HEK293 (cell line): ENCODE measurements around the gene AARS2.

Experiments
- CTCF ChIA-PET: fragments of 350-600 bp; formaldehyde crosslinking; extraction: SDS; loops from one replicate; lab custom pipeline; 2021; ENCODE audit warnings: antibody characterized with exemption; lab: Yijun Ruan, JAX
- POLR2A ChIA-PET: fragments of 300-600 bp; formaldehyde crosslinking; extraction: SDS; loops from one replicate; lab custom pipeline; 2020; ENCODE audit warnings: antibody characterized with exemption, inconsistent platforms; lab: Yijun Ruan, JAX
- H3K27ac ChIP-seq: fragments of 200-500 bp; sonication (Bioruptor generic); 2 replicates; pipeline ENCODE4 v1.5.1; 2014; ENCODE audit warnings: low read depth, low read length, control low read depth, inconsistent platforms; ENCODE audit errors: extremely low read depth
- H3K36me3 ChIP-seq, 2 experiments: fragments of 200-500 bp in 1 of 2; sonication (Bioruptor generic) in 1 of 2; 1 replicate in 1 of 2; 2 replicates in 1 of 2; pipeline ENCODE4 v1.5.1; 2014 to 2017; ENCODE audit warnings: inconsistent platforms in 2 of 2, low read length in 2 of 2; ENCODE audit not compliant: control insufficient read depth in 2 of 2, insufficient read depth in 1 of 2
- H3K4me1 ChIP-seq: fragments of 200-500 bp; sonication (Bioruptor generic); 2 replicates; pipeline ENCODE4 v1.5.1; 2014; ENCODE audit warnings: mild to moderate bottlenecking, low read length, inconsistent platforms; ENCODE audit not compliant: control insufficient read depth, insufficient read depth
- H3K4me3 ChIP-seq: 2 replicates; pipeline ENCODE4 v1.5.1; 2011; ENCODE audit warnings: low read depth, mild to moderate bottlenecking, control low read depth, low read length, moderate library complexity
- H3K9me3 ChIP-seq: fragments of 200-500 bp; sonication (Bioruptor generic); 2 replicates; pipeline ENCODE4 v1.5.1; 2014; ENCODE audit warnings: low read depth, low read length, inconsistent platforms; ENCODE audit not compliant: control insufficient read depth, insufficient read depth
- CTCF ChIP-seq: fragments of 450-650 bp; formaldehyde crosslinking; IDR thresholded peaks from 2 replicates; pipeline ENCODE4 v1.5.1; 2016; ENCODE audit warnings: missing biosample characterization, missing genetic modification characterization
- GLI2 ChIP-seq: fragments of 450-650 bp; formaldehyde crosslinking; IDR thresholded peaks from 2 replicates; pipeline ENCODE4; 2017; ENCODE audit warnings: missing biosample characterization, missing genetic modification characterization, low read depth, borderline replicate concordance
- KLF7 ChIP-seq: fragments of 450-650 bp; formaldehyde crosslinking; IDR thresholded peaks from 2 replicates; pipeline ENCODE4 v1.5.1; 2016; ENCODE audit warnings: missing biosample characterization, missing genetic modification characterization, borderline replicate concordance
- ZBTB48 ChIP-seq: fragments of 450-650 bp; formaldehyde crosslinking; IDR thresholded peaks from 2 replicates; pipeline ENCODE4 v1.5.1; 2016; ENCODE audit warnings: missing biosample characterization, missing genetic modification characterization
- ZEB2 ChIP-seq: fragments of 450-650 bp; formaldehyde crosslinking; IDR thresholded peaks from 2 replicates; pipeline ENCODE4 v1.5.1; 2016; ENCODE audit warnings: missing biosample characterization, missing genetic modification characterization
- ZFHX2 ChIP-seq: fragments of 450-650 bp; formaldehyde crosslinking; conservative IDR thresholded peaks from 2 replicates; pipeline ENCODE4 v1.5.1; 2016; ENCODE audit warnings: missing biosample characterization, missing genetic modification characterization
- ZNF121 ChIP-seq: fragments of 450-650 bp; formaldehyde crosslinking; IDR thresholded peaks from 2 replicates; pipeline ENCODE4 v1.5.1; 2016; ENCODE audit warnings: missing biosample characterization, missing genetic modification characterization
- ZNF18 ChIP-seq: fragments of 450-650 bp; formaldehyde crosslinking; IDR thresholded peaks from 2 replicates; pipeline ENCODE4 v1.5.1; 2016; ENCODE audit warnings: missing biosample characterization, missing genetic modification characterization
- ZNF19 ChIP-seq: fragments of 450-650 bp; formaldehyde crosslinking; IDR thresholded peaks from 2 replicates; pipeline ENCODE4; 2016; ENCODE audit warnings: missing biosample characterization, missing genetic modification characterization, low read depth
- ZNF274 ChIP-seq, 2 experiments: fragments of 200-500 bp in 1 of 2; fragments of 450-650 bp in 1 of 2; sonication (Bioruptor generic) in 1 of 2; formaldehyde crosslinking in 1 of 2; IDR thresholded peaks; 2 replicates each; pipeline versions ENCODE4 v1.5.1 to v1.6.1; 2014 to 2016; ENCODE audit warnings: borderline replicate concordance in 1 of 2, inconsistent platforms in 1 of 2, low read length in 1 of 2, missing biosample characterization in 1 of 2, missing genetic modification characterization in 1 of 2
- ZNF324 ChIP-seq: fragments of 450-650 bp; formaldehyde crosslinking; IDR thresholded peaks from 2 replicates; pipeline ENCODE4 v1.5.1; 2016; ENCODE audit warnings: missing biosample characterization, missing genetic modification characterization
- ZNF335 ChIP-seq: fragments of 450-650 bp; formaldehyde crosslinking; conservative IDR thresholded peaks from 2 replicates; pipeline ENCODE4 v1.5.1; 2016; ENCODE audit warnings: missing biosample characterization, missing genetic modification characterization
- ZNF404 ChIP-seq: fragments of 450-650 bp; formaldehyde crosslinking; IDR thresholded peaks from 2 replicates; pipeline ENCODE4 v1.5.1; 2017; ENCODE audit warnings: missing biosample characterization, missing genetic modification characterization
- ZNF488 ChIP-seq: fragments of 450-650 bp; formaldehyde crosslinking; IDR thresholded peaks from 2 replicates; pipeline ENCODE4 v1.5.1; 2016; ENCODE audit warnings: missing biosample characterization, missing genetic modification characterization
- ZNF501 ChIP-seq: fragments of 450-650 bp; formaldehyde crosslinking; IDR thresholded peaks from 2 replicates; pipeline ENCODE4 v1.5.1; 2016; ENCODE audit warnings: missing biosample characterization, missing genetic modification characterization
- ZNF549 ChIP-seq: fragments of 450-650 bp; IDR thresholded peaks from 2 replicates; pipeline ENCODE4 v1.5.1; 2018; ENCODE audit warnings: missing biosample characterization, missing genetic modification characterization, mild to moderate bottlenecking, inconsistent platforms, moderate library complexity
- ZNF585B ChIP-seq: fragments of 450-650 bp; formaldehyde crosslinking; IDR thresholded peaks from 2 replicates; pipeline ENCODE4 v1.5.1; 2016; ENCODE audit warnings: missing biosample characterization, missing genetic modification characterization
- ZNF654 ChIP-seq: fragments of 450-650 bp; formaldehyde crosslinking; IDR thresholded peaks from 2 replicates; pipeline ENCODE4 v1.5.1; 2016; ENCODE audit warnings: low read depth, missing biosample characterization, missing genetic modification characterization
- ZNF658 ChIP-seq: fragments of 450-650 bp; formaldehyde crosslinking; IDR thresholded peaks from 2 replicates; pipeline ENCODE4; 2016; ENCODE audit warnings: missing biosample characterization, missing genetic modification characterization
- ZNF664 ChIP-seq: fragments of 450-650 bp; formaldehyde crosslinking; IDR thresholded peaks from 2 replicates; pipeline ENCODE4 v1.5.1; 2016; ENCODE audit warnings: missing biosample characterization, missing genetic modification characterization
- ZNF837 ChIP-seq: fragments of 450-650 bp; formaldehyde crosslinking; IDR thresholded peaks from 2 replicates; pipeline ENCODE4 v1.5.1; 2016; ENCODE audit warnings: missing biosample characterization, missing genetic modification characterization
- ZSCAN30 ChIP-seq: fragments of 450-650 bp; IDR thresholded peaks from 2 replicates; pipeline ENCODE4 v1.5.1; 2018; ENCODE audit warnings: missing biosample characterization, mild to moderate bottlenecking, missing genetic modification characterization, moderate library complexity
- ZSCAN5A ChIP-seq: fragments of 450-650 bp; formaldehyde crosslinking; IDR thresholded peaks from 2 replicates; pipeline ENCODE4 v1.5.1; 2016; ENCODE audit warnings: missing biosample characterization, missing genetic modification characterization
- TF ChIP-seq, protein P1 (sequence below): fragments of 450-650 bp; formaldehyde crosslinking; IDR thresholded peaks from 2 replicates; pipeline ENCODE4 v1.5.1; 2016; ENCODE audit warnings: missing biosample characterization, missing genetic modification characterization

AARS2 gene

DNA sequence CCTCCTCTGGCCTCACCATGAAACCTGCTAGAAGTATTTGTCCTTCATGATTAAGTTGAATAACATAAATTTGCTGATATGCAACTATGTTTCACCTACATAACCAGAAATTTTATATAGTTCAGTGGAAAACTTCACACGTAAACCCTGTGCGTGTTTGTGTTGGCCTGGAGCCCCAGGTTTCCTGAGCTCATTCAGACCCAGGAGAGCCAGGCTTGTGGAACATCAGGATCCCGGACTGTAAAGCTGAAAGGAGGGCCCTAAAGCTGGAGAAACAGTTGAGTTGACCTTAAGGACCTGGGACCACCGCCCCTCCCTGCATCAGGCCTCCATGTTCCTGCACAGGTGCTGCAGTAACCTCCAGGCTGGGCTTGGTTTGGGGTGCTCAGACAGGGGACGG, 26.2 kb upstream of the AARS2 start:
- Histone ChIP-seq H3K4me1 (no peaks in the 10 kb centered on the region; the same call in 1 of the 2 replicates), H3K4me3 (no peak overlapping the region), H3K27ac (no peak overlapping the region), H3K9me3 (no peaks in the 10 kb centered on the region), H3K36me3 (no peaks in the 10 kb centered on the region)
- ChIA-PET POLR2A (no interaction called here), CTCF (interaction anchor here (0.6 to 10.4 kb wide), 32 partner anchors 8 to 1728 kb away, joined by 3 to 208 read pairs (median 5); partner anchors contain the start of genes AARS2, NFKBIE, SLC35B2 and TMEM151B)
- no peak for TF ChIP-seq KLF7 (tag by site-specific recombination)
- no peak for TF ChIP-seq ZNF501 (tag by site-specific recombination)
- TF ChIP-seq ZBTB48 (tag by site-specific recombination): no peak
- TF ChIP-seq ZNF18 (tag by site-specific recombination): no peak
- no peak for TF ChIP-seq ZSCAN5A (tag by site-specific recombination)
- no peak for TF ChIP-seq ZNF549 (tag by site-specific recombination)
- TF ChIP-seq ZNF19: no peak
- TF ChIP-seq ZEB2 (tag by site-specific recombination): no peak
- no peak for TF ChIP-seq ZNF664 (tag by site-specific recombination)
- no peak for TF ChIP-seq ZNF837 (tag by site-specific recombination)
- no peak for TF ChIP-seq ZNF274 (IDR thresholded peaks at IDR 0.05; ENCODE audit: low read length)
- no peak for TF ChIP-seq ZNF274 (tag by site-specific recombination; IDR thresholded peaks at IDR 0.05; ENCODE audit: borderline replicate concordance)
- TF ChIP-seq, protein P1, sequence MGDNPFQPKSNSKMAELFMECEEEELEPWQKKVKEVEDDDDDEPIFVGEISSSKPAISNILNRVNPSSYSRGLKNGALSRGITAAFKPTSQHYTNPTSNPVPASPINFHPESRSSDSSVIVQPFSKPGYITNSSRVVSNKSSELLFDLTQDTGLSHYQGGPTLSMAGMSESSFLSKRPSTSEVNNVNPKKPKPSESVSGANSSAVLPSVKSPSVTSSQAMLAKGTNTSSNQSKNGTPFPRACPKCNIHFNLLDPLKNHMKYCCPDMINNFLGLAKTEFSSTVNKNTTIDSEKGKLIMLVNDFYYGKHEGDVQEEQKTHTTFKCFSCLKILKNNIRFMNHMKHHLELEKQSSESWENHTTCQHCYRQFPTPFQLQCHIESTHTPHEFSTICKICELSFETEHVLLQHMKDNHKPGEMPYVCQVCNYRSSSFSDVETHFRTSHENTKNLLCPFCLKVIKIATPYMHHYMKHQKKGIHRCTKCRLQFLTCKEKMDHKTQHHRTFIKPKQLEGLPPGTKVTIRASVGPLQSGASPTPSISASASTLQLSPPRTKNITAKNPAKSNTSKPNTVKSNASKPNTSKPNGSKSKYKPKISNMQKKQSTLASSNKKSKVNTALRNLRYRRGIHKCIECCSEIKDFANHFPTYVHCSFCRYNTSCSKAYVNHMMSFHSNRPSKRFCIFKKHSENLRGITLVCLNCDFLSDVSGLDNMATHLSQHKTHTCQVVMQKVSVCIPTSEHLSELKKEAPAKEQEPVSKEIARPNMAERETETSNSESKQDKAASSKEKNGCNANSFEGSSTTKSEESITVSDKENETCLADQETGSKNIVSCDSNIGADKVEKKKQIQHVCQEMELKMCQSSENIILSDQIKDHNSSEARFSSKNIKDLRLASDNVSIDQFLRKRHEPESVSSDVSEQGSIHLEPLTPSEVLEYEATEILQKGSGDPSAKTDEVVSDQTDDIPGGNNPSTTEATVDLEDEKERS (tag by site-specific recombination): no peak
- TF ChIP-seq ZNF335 (tag by site-specific recombination): no peak
- no peak for TF ChIP-seq ZNF324 (tag by site-specific recombination)
- no peak for TF ChIP-seq ZNF585B (tag by site-specific recombination)
- no peak for TF ChIP-seq ZFHX2

- POLR2A ChIA-PET: interaction anchor here (0.6 to 1.5 kb wide), 4 partner anchors 17 to 1302 kb away, joined by 3 to 4 read pairs (median 3); partner anchors contain the start of gene HSP90AB1
- no peak overlapping the region for H3K27ac ChIP-seq
- no peak for TF ChIP-seq ZNF404 (tag by site-specific recombination)
- no peak for TF ChIP-seq ZNF488 (tag by site-specific recombination)
- TF ChIP-seq ZNF658 (tag by site-specific recombination): no peak
- no peak for TF ChIP-seq ZSCAN30 (tag by site-specific recombination)
- TF ChIP-seq CTCF (tag by site-specific recombination): peak; percentile 78
- no peak for TF ChIP-seq GLI2 (tag by site-specific recombination)
- TF ChIP-seq ZNF654 (tag by site-specific recombination): peak; percentile 87
- no peak for TF ChIP-seq ZNF121 (tag by site-specific recombination)
Observed at GRCh38 chr6:44338228-44339122, 25.3 kb upstream of the AARS2 start.

More at GRCh38 chr6:44338228-44339122, 25.3 kb upstream of the AARS2 start:
- H3K9me3 ChIP-seq: no peaks in the 10 kb centered on the region
- no peaks in the 10 kb centered on the region; the same call in 1 of the 2 replicates for H3K4me1 ChIP-seq
- no peaks in the 10 kb centered on the region for H3K36me3 ChIP-seq
- CTCF ChIA-PET: interaction anchor here (0.5 to 10.4 kb wide), 52 partner anchors 8 to 1729 kb away, joined by 3 to 208 read pairs (median 4); partner anchors contain the start of genes AARS2, HSP90AB1, NFKBIE and SLC35B2
- no peak overlapping the region for H3K4me3 ChIP-seq
